K562 (cell line): ENCODE measurements around the gene PGAM2. TPM values are rescaled to one million over a fixed set of nuclear protein-coding genes. Genes with fewer than 3 reads are reported as not detected.
"Not testable (repeated sequence)": the region's sequence is repeated elsewhere in the genome, so short reads cannot be mapped to it uniquely, and the experiment has no call there.

Experiments used
- ATF1 ChIP-seq, 2 experiments: fragments of 450-650 bp in 1 of 2; IDR thresholded peaks; 2 replicates each; pipeline ENCODE4 v1.6.1; 2016; ENCODE audit warnings: missing compliant biosample characterization in 1 of 2, missing genetic modification characterization in 1 of 2
- DIDO1 ChIP-seq: fragments of 450-650 bp; IDR thresholded peaks from 2 replicates; pipeline ENCODE4 v1.6.1; 2016; ENCODE audit warnings: low read depth, missing biosample characterization, missing genetic modification characterization
- E2F6 ChIP-seq, 2 experiments: IDR thresholded peaks; 2 replicates each; pipeline ENCODE4 v1.6.1; 2011; ENCODE audit warnings: borderline replicate concordance in 1 of 2, control low read depth in 1 of 2, low read depth in 1 of 2, low read length in 1 of 2, mild to moderate bottlenecking in 1 of 2, mixed read lengths in 1 of 2, moderate library complexity in 1 of 2; ENCODE audit not compliant: insufficient read depth in 1 of 2, insufficient read length in 1 of 2, poor library complexity in 1 of 2, severe bottlenecking in 1 of 2; ENCODE audit errors: extremely low read depth in 1 of 2
- HDAC1 ChIP-seq, 2 experiments: fragments of 450-650 bp; IDR thresholded peaks; 2 replicates each; pipeline ENCODE4 v1.6.1; 2016 to 2017; ENCODE audit warnings: inconsistent platforms in 1 of 2, mild to moderate bottlenecking in 1 of 2, moderate library complexity in 1 of 2
- NONO ChIP-seq, 2 experiments: fragments of 200-400 bp in 1 of 2; fragments of 450-650 bp in 1 of 2; formaldehyde crosslinking in 1 of 2; IDR thresholded peaks; 2 replicates each; pipeline ENCODE4 v1.6.1; 2017; ENCODE audit warnings: low read depth in 2 of 2, mild to moderate bottlenecking in 2 of 2, moderate library complexity in 2 of 2, low read length in 1 of 2
- PHF8 ChIP-seq: fragments of 200-600 bp; sonication (generic); IDR thresholded peaks from 2 replicates; pipeline ENCODE4 v1.6.1; 2012; ENCODE audit warnings: mixed run types, mild to moderate bottlenecking, inconsistent platforms, low read length, moderate library complexity, borderline replicate concordance
- polyA plus RNA-seq, 8 experiments: library from polyadenylated mRNA; depleted of rRNA in 4 of 8; stranded (reverse) in 5 of 8; unstranded in 3 of 8; fragments of >200 nt; fragmentation: Nextera tagmentation in 2 of 8; fragmentation: Illumina TruSeq in 1 of 8; extraction: Ambion mirVana in 2 of 8; extraction: Trizol in 1 of 8; gene quantifications; 2 replicates each; pipeline versions ENCODE4 v1.2.1 to v1.2.3, GENCODE V29; 2011 to 2014; ENCODE audit warnings: inconsistent platforms in 1 of 8, missing spikeins in 1 of 8
- total RNA-seq, 7 experiments: library from RNA; depleted of rRNA in 6 of 7; stranded (reverse); fragments of >200 nt in 6 of 7; fragmentation: Illumina TruSeq in 2 of 7; extraction: Trizol in 2 of 7; gene quantifications; 2 replicates each; pipeline versions ENCODE4 v1.2.1 to v1.2.3, GENCODE V29; 2011 to 2021; ENCODE audit warnings: low replicate concordance in 1 of 7
- TF ChIP-seq, protein P1 (sequence below), 2 experiments: fragments of 450-650 bp in 1 of 2; sonication (generic) in 1 of 2; formaldehyde crosslinking in 1 of 2; IDR thresholded peaks; 2 replicates each; pipeline versions ENCODE4 v1.7.1 to v1.9.0; 2016 to 2022; ENCODE audit warnings: inconsistent platforms in 1 of 2, mild to moderate bottlenecking in 1 of 2, missing genetic modification reagents in 1 of 2
- TF ChIP-seq, protein P2 (sequence below), 3 experiments: fragments of 200-800 bp in 1 of 3; sonication (Bioruptor generic) in 1 of 3; sonication (generic) in 1 of 3; formaldehyde crosslinking in 1 of 3; IDR thresholded peaks; 2 replicates each; pipeline versions ENCODE4 v1.6.1 to v1.8.0; 2016 to 2022; ENCODE audit warnings: mild to moderate bottlenecking in 2 of 3, missing compliant biosample characterization in 2 of 3, missing genetic modification characterization in 2 of 3, missing genetic modification reagents in 1 of 3
- TF ChIP-seq, protein P3 (sequence below), 2 experiments: fragments of 450-650 bp; conservative IDR thresholded peaks; 2 replicates each; pipeline ENCODE4 v1.6.1; 2017; ENCODE audit warnings: mild to moderate bottlenecking in 2 of 2, moderate library complexity in 2 of 2

PGAM2 gene
- total and polyA plus RNA-seq, 9 of the 15 experiments (the other 6 are each of a cell fraction or from before 2014, with no cell fraction given) = not detected

DNA sequence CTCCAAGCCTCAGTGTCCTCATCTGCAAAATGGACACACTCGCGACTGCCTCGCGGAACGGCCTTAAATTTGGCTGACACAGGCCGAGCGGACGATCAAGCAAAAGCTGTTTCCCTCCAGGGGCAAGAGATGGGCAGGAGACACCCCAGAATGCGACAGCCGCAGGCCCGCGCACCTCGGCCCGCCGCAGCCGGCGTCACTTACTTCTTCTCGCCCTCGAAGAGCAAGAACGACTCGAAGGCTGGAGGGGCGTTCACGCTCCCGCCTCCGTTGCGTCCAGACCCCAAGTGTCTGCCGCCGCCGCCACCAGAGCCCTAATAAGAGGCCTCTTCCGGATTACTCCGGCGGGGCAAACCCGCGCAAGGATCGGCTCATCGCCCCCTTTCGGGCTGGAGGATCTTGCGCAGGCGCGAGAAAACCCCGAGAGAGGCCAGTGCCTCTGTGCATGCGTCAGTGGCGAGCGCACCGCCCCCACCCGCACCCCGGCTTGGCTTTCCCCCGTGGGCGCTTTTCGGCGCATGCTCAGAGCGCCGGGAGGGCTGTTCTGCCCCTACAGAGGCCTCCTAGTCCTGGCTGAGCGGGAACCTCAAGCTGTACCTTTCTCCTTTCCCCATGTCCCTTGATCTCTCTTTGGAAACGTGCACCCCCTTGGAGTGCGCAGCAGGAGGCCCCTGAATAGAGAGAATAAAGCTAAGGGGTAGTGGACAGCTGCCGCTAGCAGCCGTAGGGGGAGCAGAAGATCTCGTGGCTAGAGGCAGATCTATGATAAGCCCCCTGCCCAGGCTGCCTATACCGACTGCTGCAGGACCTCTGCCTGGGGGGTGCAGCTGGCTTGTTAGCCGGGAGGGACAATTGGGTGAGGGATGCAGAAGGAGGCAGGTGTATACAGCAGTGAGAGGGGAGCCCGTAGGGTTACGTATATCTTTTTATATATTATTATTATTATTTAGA is 46.2 kb downstream of the PGAM2 start (continued):
- TF ChIP-seq, protein P1, sequence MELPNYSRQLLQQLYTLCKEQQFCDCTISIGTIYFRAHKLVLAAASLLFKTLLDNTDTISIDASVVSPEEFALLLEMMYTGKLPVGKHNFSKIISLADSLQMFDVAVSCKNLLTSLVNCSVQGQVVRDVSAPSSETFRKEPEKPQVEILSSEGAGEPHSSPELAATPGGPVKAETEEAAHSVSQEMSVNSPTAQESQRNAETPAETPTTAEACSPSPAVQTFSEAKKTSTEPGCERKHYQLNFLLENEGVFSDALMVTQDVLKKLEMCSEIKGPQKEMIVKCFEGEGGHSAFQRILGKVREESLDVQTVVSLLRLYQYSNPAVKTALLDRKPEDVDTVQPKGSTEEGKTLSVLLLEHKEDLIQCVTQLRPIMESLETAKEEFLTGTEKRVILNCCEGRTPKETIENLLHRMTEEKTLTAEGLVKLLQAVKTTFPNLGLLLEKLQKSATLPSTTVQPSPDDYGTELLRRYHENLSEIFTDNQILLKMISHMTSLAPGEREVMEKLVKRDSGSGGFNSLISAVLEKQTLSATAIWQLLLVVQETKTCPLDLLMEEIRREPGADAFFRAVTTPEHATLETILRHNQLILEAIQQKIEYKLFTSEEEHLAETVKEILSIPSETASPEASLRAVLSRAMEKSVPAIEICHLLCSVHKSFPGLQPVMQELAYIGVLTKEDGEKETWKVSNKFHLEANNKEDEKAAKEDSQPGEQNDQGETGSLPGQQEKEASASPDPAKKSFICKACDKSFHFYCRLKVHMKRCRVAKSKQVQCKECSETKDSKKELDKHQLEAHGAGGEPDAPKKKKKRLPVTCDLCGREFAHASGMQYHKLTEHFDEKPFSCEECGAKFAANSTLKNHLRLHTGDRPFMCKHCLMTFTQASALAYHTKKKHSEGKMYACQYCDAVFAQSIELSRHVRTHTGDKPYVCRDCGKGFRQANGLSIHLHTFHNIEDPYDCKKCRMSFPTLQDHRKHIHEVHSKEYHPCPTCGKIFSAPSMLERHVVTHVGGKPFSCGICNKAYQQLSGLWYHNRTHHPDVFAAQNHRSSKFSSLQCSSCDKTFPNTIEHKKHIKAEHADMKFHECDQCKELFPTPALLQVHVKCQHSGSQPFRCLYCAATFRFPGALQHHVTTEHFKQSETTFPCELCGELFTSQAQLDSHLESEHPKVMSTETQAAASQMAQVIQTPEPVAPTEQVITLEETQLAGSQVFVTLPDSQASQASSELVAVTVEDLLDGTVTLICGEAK (IDR thresholded peaks at IDR 0.05) = peak; percentile 87
- TF ChIP-seq, protein P1 (CRISPR knock-in tag; IDR thresholded peaks at IDR 0.05) = not testable (repeated sequence)
- TF ChIP-seq HDAC1 (IDR thresholded peaks at IDR 0.05) (peak in 1 of 2 experiments; percentile 81; a peak in 2 of 4 replicates), NONO (IDR thresholded peaks at IDR 0.05; ENCODE audit: low read depth in 2 of 2, low read length in 1 of 2) (peak; percentile 46 to 49; a peak in 2 of 4 replicates), DIDO1 (tag) (peak; percentile 76; the same call in 1 of the 2 replicates), ATF1 (tag; IDR thresholded peaks at IDR 0.05) (peak; percentile 77), PHF8 (peak; percentile 76; the same call in 1 of the 2 replicates), E2F6 (IDR thresholded peaks at IDR 0.05; ENCODE audit: borderline replicate concordance in 1 of 2, extremely low read depth in 1 of 2, insufficient read depth in 1 of 2, insufficient read length in 1 of 2, low read depth in 1 of 2, low read length in 1 of 2, poor library complexity in 1 of 2, severe bottlenecking in 1 of 2) (peak in 1 of 2 experiments; percentile 58)
- TF ChIP-seq, protein P2, sequence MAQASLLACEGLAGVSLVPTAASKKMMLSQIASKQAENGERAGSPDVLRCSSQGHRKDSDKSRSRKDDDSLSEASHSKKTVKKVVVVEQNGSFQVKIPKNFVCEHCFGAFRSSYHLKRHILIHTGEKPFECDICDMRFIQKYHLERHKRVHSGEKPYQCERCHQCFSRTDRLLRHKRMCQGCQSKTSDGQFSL (CRISPR knock-in tag; IDR thresholded peaks at IDR 0.05) = not testable (repeated sequence)
- TF ChIP-seq, protein P2 (tag; IDR thresholded peaks at IDR 0.05) = 0 out of 4 replicates have a peak, but pooled peaks of 1 of the 2 experiments have one; percentile 35
- not testable (repeated sequence) for TF ChIP-seq ATF1 (CRISPR knock-in tag; IDR thresholded peaks at IDR 0.05)
- TF ChIP-seq, protein P3, sequence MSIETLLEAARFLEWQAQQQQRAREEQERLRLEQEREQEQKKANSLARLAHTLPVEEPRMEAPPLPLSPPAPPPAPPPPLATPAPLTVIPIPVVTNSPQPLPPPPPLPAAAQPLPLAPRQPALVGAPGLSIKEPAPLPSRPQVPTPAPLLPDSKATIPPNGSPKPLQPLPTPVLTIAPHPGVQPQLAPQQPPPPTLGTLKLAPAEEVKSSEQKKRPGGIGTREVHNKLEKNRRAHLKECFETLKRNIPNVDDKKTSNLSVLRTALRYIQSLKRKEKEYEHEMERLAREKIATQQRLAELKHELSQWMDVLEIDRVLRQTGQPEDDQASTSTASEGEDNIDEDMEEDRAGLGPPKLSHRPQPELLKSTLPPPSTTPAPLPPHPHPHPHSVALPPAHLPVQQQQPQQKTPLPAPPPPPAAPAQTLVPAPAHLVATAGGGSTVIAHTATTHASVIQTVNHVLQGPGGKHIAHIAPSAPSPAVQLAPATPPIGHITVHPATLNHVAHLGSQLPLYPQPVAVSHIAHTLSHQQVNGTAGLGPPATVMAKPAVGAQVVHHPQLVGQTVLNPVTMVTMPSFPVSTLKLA (conservative IDR thresholded peaks at IDR 0.05) = peak; percentile 62 to 82
